NCI-H748 (cell line): ENCODE results near the gene IFI35.
A peak's percentile ranks its signal among the peaks of the same experiment; 100 is the strongest.

Experiments used
- DNase-seq: peaks from one replicate; lab custom pipeline; 2025; ENCODE audit not compliant: unreplicated experiment; lab: John Stamatoyannopoulos, UW

Gene IFI35

DNA sequence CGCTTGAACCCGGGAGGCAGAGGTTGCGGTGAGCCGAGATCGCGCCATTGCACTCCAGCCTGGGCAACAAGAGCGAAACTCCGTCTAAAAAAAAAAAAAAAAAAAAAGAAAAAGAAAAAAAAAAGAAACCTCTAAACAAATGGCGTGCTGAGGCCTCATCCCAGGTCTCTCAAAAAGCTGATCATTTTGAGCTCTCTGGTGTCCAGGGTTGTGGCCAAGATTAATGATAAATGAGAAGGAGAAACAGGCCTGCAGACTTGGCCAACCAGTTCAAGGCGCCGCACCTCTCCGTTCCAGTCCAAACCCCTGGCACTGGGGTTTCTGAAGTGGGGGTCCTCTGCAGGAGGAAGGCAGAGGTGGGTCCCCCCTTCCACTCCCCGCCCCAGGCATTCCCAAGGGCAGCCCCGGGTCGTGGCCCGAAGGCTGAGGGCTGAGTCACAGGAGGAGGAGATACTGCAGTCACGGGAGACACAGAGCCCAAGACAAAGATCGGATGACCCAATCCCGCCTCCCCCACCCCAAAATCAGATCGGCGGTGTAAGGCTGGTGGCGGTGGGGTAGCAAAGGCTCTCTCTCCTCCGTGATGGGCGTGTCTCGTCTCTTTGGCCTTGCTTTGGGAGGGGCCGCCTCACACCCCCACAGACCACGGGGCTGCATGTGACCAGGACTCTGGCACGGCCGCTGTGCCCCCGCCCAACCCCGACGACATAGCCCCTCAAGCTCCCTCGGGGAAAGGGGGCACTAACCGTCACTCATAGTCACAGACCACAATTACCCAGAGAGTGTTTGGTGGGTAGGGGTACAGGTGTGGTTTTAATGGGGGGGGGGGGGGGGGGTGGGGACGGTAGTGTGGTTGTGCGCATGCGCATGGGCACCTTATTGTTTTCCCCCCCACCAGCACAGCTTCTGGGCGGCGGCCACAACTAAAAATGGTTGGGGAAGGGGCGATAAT, 14.5 kb downstream of the IFI35 start:
- peak; percentile 67 for DNase-seq

- DNase-seq, result peak; percentile 86
These were observed 15.3 kb downstream of the IFI35 start, which contains the start of gene VAT1 for GRCh38 chr17:43021741-43022512. Gene VAT1 (minus strand): TSS chr17:43022385. CDS start chr17:43022322, 63 bp downstream.

- peak; percentile 99 for DNase-seq
These were observed 18.1 kb downstream of the IFI35 start, which contains the start of gene RND2 for GRCh38 chr17:43024407-43025289. Gene RND2 (plus strand): TSS chr17:43025231. CDS start chr17:43025348, 117 bp downstream.

DNA sequence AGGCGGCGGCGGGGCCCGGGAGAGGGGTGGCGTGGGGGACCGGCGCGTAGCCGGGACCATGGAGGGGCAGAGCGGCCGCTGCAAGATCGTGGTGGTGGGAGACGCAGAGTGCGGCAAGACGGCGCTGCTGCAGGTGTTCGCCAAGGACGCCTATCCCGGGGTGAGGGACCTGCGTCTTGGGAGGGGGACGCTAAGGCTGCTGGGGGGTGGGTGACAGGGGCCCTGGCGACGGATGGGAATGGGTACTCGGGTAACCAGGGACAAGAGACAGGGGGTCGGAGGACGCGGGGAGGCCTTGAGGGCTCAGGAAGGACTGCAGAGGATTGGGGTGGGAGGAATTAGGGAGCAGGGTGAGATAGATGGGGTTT, 18.7 kb downstream of the IFI35 start:
- no peak for DNase-seq

DNA sequence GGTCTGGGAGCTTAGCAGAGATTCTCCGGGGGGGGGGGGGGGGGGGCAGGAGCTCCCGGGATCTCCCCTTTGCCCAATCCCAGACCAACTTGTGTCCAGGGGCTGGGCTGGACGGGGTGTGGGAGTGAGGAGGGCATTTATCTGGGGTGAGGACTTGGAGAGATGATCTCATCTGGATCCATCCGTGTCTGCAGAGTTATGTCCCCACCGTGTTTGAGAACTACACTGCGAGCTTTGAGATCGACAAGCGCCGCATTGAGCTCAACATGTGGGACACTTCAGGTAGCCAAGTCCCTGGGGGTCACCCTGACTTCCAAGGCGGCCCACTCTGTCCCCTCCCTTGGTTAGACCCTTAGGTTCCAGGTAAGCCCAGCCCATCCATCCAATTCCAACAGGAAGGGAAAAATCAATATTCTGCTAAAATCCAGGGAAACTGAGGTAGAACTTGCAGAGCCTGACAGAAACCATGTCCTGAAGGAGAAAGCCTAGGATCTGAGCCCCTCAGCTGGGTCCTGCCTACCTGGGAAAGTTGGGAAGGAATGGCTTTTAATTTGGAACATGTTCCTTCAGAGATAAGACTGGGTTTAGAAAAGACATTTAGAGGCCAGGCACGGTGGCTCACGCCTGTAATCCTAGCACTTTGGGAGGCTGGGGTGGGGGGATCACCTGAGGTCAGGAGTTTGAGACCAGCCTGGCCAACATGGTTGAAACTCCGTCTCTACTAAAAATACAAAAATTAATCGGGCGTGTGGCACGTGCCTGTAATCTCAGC, 19.4 kb downstream of the IFI35 start:
- peak; percentile 32 for DNase-seq

- no peak for DNase-seq
These were observed 20.0 kb downstream of the IFI35 start for GRCh38 chr17:43026595-43026994.

GRCh38 chr17:43027091-43028032, 20.8 kb downstream of the IFI35 start:
- DNase-seq, result no peak

DNA sequence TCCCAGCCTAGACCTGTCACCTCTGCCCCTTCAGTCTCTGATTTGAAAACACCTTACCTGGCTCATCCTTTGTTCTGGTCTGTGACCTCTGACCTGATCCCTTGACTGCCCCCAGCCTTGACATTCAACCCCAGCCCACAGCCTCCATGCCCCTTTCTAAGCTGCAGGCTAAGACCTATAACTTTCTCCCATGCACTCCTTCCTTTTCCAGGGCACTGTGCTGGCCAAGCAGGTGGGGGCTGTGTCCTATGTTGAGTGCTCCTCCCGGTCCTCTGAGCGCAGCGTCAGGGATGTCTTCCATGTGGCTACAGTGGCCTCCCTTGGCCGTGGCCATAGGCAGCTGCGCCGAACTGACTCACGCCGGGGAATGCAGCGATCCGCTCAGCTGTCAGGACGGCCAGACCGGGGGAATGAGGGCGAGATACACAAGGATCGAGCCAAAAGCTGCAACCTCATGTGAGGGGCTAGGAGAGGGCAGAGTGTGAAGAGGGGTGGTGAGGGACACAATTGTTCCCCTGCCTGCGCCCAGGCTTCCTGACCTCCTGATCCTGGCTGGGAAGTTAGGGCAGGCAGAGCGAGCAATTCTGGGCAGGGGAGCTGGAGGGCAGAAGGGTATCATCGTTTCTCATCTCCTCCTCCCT, 21.8 kb downstream of the IFI35 start:
- no peak for DNase-seq

- DNase-seq, result no peak
These were observed 23.7 kb downstream of the IFI35 start for GRCh38 chr17:43030137-43030767.

GRCh38 chr17:43031666-43032065, 25.1 kb downstream of the IFI35 start:
- no peak for DNase-seq

DNA sequence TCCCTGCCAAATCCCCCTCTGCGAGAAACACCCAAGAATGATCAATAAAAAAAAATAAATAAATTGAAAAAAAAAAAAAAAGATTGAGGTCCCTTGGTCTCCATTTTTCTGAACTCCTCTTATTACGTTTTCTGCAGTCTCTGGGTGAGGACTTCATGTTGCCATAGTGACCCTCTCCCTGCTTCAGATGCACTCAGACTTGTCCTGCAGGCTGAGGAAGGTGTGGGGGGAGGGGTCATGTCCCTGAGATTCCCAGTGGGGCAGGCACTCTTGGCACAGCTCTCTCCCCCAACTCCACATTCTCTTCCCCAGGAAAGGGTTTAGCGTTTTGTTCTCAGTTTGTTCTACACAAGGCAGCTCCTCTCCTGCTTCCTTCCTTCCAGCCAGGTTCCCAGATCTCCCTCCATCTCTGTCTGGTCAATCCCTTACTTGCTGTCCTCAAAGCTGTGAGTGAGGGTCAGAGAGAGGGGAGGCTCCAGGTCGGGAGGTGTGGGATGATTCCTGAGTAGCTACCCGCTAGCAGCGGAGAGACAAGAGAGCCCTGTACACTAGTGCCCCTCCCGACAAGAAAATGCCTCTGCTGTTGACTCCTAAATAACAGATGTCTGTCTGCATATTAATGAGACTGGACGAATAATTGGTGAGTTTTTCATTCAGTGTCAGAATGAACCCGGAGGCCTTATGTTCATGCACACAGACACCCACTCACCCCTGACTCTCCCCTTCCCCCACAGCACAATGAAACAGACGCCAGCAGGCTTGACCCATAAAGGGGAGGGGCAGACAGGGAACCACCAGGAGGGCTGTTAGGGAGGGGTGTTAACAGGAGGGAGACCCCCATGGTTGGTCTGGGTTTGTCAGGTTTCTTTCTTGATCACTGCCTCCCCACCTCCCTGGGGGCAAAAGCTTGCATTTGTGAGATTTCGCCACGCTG, 27.6 kb downstream of the IFI35 start:
- DNase-seq, result peak; percentile 25

GRCh38 chr17:43034894-43035293, 28.3 kb downstream of the IFI35 start:
- DNase-seq, result no peak

GRCh38 chr17:43039646-43040045, 33.1 kb downstream of the IFI35 start:
- no peak for DNase-seq

GRCh38 chr17:43040655-43041054, 34.1 kb downstream of the IFI35 start:
- no peak for DNase-seq

- DNase-seq, result no peak
These were observed 35.5 kb downstream of the IFI35 start for GRCh38 chr17:43042025-43042628.

DNA sequence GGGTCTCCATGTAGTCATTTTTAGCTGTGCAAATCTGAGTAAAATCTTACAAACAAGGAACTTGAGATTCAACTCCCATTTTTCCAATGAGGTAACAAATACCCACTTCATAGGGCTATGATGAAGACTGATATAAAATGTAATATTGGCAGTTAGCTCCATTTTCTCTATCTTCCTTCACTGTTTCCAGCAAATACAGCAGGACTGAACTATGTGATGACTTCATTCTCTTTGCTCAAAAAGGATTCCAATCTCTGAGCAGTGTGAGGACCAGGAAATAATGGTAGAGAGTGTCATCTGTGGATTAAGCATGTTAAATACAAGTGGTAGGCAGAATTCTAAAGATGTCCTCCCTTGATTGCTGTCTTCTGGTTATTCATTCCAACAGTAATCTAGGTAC, 36.7 kb downstream of the IFI35 start:
- DNase-seq, result no peak

- DNase-seq, result no peak
These were observed 37.4 kb downstream of the IFI35 start for GRCh38 chr17:43044024-43044423.
